Skeletal muscle cell (primary cell): ENCODE results near the gene TEX44.

Experiments used
- DNase-seq: peaks from one replicate; pipeline ENCODE4 v3.0.0-alpha.2; 2010; ENCODE audit warnings: low read depth
- H3K4me3 ChIP-seq: 2 replicates; pipeline ENCODE4 v1.5.1; 2011; ENCODE audit warnings: low read depth, mild to moderate bottlenecking, control low read depth, low read length, moderate library complexity

TEX44 gene

GRCh38 chr2:231621051-231621879 is 28.6 kb downstream of the TEX44 start:
- H3K4me3 ChIP-seq, result no peak overlapping the region
- no peak for DNase-seq

DNA sequence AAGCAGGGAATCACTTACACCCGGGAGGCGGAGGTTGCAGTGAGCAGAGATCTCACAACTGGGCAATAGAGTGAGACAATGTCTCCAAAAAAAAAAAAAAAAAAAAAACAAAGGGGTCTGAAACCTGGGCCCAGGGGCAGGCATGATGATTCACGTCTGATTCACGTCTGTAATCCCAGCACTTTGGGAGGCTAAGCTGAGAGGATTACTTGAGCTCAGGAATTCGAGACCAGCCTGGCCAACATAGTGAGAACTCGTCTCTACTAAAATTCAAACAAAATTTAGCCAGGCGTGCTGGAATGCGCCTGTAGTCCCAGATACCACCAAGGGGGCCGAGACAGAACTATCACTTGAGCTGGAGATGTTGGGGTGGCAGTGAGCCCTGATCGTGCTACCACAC is 30.3 kb downstream of the TEX44 start:
- H3K4me3 ChIP-seq, result no peak overlapping the region
- no peak for DNase-seq

DNA sequence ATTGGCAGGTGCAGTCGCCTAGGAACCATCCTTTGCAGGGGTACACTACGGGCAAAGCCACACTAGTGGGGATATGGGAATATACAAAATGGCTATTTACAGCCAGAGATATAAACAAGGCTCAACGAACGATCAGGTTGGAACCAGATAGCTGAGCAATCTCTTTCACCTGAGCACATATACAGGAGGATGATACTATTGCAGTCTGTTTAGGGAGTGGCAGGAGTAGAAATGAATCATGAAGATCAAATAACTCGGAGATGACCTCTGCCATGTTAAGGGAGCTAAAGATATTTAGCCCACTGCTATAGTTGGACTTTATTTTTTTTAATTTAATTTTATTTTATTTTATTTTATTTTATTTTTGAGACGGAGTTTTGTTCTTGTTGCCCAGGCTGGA is 33.8 kb downstream of the TEX44 start:
- no peak overlapping the region for H3K4me3 ChIP-seq
- no peak for DNase-seq

DNA sequence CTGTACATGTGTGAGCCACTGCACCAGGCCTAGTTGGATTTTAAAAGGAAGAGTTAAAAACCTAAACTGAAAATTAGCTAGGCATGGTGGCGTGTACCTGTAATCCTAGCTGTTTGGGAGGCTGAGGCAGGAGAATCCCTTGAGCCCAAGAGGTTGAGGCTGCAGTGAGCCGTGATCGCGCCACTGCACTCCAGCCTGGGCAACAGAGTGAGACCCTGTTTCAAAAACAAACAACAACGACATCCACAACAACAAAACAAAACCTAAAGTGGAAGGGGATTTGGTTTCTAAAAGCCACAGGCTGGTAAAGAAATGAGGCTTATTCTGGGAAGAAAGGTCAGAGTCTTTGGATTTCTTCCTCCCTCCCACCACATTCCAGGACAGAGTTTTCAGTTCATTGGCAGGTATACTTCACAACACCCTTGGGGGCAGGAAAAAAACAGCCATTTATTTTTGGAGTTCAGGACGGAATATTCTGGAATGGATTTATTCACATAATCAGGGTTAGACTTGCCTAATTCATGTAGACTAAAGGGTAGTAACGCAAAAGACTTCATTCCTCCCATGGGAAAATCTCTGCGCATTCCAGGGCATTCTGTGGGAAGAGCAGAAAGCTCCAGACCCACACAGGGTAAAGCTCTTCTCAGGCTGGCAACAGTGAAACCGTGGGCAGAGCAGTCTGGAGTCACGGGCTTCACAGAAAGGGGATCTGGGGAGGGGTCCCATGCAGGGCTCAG is 34.9 kb downstream of the TEX44 start:
- peak; percentile 77 for DNase-seq
- peak overlapping the region; percentile 23 for H3K4me3 ChIP-seq

DNA sequence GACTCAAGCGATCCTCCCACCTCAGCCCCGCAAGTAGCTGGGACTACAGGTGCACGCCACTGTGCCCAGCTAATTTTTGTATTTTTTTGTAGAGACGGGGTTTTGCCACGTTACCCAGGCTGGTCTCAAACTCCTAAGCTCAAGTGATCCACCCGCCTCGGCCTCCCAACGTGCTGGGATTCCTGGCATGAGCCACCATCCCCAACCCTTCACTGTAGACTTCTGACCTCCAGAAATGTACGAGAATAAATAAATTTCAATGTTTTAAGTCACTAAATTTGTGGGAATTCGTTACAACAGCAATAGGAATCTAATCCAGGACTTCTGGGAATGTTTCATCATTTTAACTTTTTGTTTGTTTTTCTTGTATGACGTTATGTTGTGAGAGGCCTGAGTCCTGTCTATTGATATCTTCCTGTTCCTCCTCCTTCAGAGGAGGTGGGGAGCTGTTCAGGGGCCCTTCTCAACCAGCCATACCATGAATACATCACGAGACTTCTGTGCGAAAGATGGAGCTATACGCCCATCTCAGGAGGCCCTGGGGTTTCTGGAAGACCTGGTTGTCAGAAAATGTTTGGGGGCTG is 40.0 kb downstream of the TEX44 start:
- H3K4me3 ChIP-seq, result no peak overlapping the region
- peak; percentile 70 for DNase-seq

- no peak for DNase-seq
- H3K4me3 ChIP-seq, result no peak overlapping the region
Measured at GRCh38 chr2:231633241-231633976, 40.7 kb downstream of the TEX44 start.

- no peak for DNase-seq
- H3K4me3 ChIP-seq, result no peak overlapping the region
Measured at GRCh38 chr2:231634412-231634811, 41.7 kb downstream of the TEX44 start.

- DNase-seq, result no peak
- H3K4me3 ChIP-seq, result no peak overlapping the region
Measured at GRCh38 chr2:231634951-231635875, 42.5 kb downstream of the TEX44 start.

GRCh38 chr2:231640241-231640640 is 47.6 kb downstream of the TEX44 start:
- H3K4me3 ChIP-seq, result no peak overlapping the region
- DNase-seq, result no peak

DNA sequence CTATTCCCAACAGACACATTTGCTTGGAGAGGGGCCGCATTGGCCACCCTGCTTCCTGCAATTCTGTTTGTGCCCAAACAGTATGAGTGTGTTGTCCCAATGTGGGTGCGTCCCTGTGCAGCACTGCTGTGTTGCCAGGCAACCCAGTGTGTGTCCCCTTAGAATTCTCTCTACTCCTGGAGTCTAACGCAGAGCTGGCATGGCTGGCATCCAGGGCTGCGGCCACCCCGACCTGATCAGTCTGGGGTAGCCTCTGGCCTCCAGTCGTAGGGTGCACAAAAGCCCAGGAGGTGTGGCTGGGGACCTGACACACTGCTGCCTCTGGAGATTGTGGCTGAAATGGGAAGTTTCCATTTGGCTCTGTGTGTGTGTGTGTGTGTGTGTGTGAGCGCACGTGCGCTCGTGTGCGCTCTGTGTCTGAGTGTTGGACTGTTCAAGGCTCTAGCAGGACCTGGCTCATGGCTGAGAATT is 48.0 kb downstream of the TEX44 start:
- no peak overlapping the region for H3K4me3 ChIP-seq
- DNase-seq, result no peak

DNA sequence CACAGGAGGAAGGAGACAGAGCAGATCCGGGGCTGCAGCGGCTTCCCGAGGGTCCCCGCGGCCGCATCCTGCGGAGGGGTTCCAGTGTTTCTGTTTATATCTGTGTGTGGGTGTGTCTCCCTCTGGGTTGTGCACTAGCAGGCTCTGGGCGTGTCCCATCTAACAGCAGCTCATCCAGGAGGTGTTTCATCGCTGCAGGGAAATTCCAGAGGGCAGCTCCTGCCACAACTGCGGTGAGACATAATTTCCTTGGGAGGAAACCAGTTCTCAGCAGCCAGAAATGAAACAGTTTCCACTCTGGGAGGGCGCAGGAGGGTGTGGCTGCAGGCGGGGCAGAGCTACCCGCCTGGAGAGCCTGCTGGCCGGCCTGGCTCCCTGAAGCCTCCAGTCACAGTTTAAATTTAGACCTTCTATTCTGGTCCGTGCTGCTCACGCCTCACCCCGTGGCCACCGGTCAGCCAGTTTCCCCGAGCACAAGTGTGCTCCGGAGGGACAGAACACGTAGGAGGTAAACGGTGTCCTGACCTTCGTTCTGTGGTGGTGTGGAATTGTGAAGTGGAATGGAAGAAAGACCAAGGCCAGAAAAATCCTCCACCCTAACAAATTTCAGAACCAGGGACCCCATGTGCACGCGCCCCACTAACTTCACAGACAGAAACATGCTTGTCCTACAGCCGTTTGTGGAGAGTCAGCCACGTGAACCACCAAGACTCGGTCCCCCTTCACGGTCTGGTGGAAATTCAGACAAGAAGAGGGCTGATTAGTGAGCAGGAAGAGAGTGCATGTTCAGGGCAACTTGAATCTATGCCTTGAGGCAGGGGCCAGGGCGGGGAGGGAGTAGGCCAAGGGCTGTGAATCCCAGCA is 50.2 kb downstream of the TEX44 start:
- H3K4me3 ChIP-seq, result no peak overlapping the region
- DNase-seq, result peak; percentile 72

DNA sequence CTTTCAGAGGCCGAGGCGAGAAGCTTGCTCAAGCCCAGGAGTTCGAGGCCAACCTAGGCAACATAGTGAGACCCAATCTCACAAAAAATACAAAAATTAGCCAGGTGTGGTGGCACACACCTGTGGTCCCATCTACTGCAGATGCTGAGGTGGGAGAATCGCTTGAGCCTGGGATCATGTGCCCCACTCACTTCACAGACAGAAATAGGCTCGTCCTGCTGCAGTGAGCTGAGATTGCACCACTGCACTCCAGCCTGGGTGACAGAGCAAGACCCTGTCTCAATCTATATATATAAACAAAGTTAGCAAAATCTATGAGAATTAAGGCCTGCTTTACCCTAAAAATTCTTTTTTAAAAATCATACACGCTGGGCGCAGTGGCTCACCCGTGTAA is 50.8 kb downstream of the TEX44 start:
- no peak overlapping the region for H3K4me3 ChIP-seq
- DNase-seq, result no peak
